Stimulated activated CD4-positive, alpha-beta T cell treated with anti-CD3 and anti-CD28 coated beads, Interleukin-4, amount 100 ng/mL, for 24 hours (primary cell): ENCODE measurements around the gene TRPM4.
"Not testable (repeated sequence)": the region's sequence is repeated elsewhere in the genome, so short reads cannot be mapped to it uniquely, and the experiment has no call there.

ENCODE experiments used
- DNase-seq: peaks from one replicate; pipeline ENCODE4 v3.0.0-alpha.2; 2020

Gene TRPM4

GRCh38 chr19:49127674-49128544, 29.7 kb upstream of the TRPM4 start:
- DNase-seq, result peak; percentile 95

GRCh38 chr19:49128545-49129237, 28.9 kb upstream of the TRPM4 start:
- DNase-seq, result no peak

- no peak for DNase-seq
Observed at GRCh38 chr19:49129238-49129583, 28.4 kb upstream of the TRPM4 start.

- DNase-seq, result no peak
Observed at GRCh38 chr19:49130325-49130724, 27.3 kb upstream of the TRPM4 start.

- no peak for DNase-seq
Observed at GRCh38 chr19:49132974-49133609, 24.5 kb upstream of the TRPM4 start.

- DNase-seq, result peak; percentile 48
Observed at GRCh38 chr19:49133621-49134454, 23.8 kb upstream of the TRPM4 start.

GRCh38 chr19:49135686-49136085, 21.9 kb upstream of the TRPM4 start:
- DNase-seq, result no peak

- no peak for DNase-seq
Observed at GRCh38 chr19:49136771-49137171, 20.8 kb upstream of the TRPM4 start.

- DNase-seq, result no peak
Observed at GRCh38 chr19:49140951-49141350, 16.6 kb upstream of the TRPM4 start.

GRCh38 chr19:49141352-49141751, 16.2 kb upstream of the TRPM4 start:
- DNase-seq, result no peak

- peak; percentile 70 for DNase-seq
Observed at GRCh38 chr19:49142866-49143335, 14.7 kb upstream of the TRPM4 start.

- peak; percentile 84 for DNase-seq
Observed at GRCh38 chr19:49145573-49146407, 11.8 kb upstream of the TRPM4 start.

- DNase-seq, result not testable (repeated sequence)
Observed at GRCh38 chr19:49146408-49146770, 11.2 kb upstream of the TRPM4 start.

GRCh38 chr19:49148044-49148682, 9.4 kb upstream of the TRPM4 start:
- DNase-seq, result no peak

GRCh38 chr19:49148784-49149651, 8.6 kb upstream of the TRPM4 start:
- peak; percentile 82 for DNase-seq

GRCh38 chr19:49149652-49150105, 7.9 kb upstream of the TRPM4 start:
- no peak for DNase-seq

GRCh38 chr19:49150106-49150943, 7.3 kb upstream of the TRPM4 start:
- peak; percentile 29 for DNase-seq

- no peak for DNase-seq
Observed at GRCh38 chr19:49150944-49151243, 6.7 kb upstream of the TRPM4 start.
